PC-9 (cell line): Measurements from ENCODE around the gene KIF26A. TPM values are rescaled to one million over a fixed set of nuclear protein-coding genes. Genes with fewer than 3 reads are reported as not detected.

Experiments
- BruUV-seq: library from RNA; stranded (reverse); fragments of 400-500 nt; replicated peaks from 2 replicates; lab custom pipeline; 2021; lab: Mats Ljungman, UMichigan
- CTCF ChIA-PET: fragments of 300-600 bp; sonication (Branson Sonifier 250); formaldehyde crosslinking; loops from one replicate; lab custom pipeline; 2022; ENCODE audit warnings: antibody characterized with exemption; lab: Charles Lee
- POLR2A ChIA-PET: fragments of 300-600 bp; sonication (Branson Sonifier 250); formaldehyde crosslinking; loops from one replicate; lab custom pipeline; 2022; ENCODE audit warnings: antibody characterized with exemption; ENCODE audit not compliant: unreplicated experiment; lab: Charles Lee
- DNase-seq, 2 experiments: peaks; one replicate each; pipeline versions ENCODE4 v3.0.0 to v3.0.0-alpha.2; 2015 to 2022; ENCODE audit warnings: mixed read lengths in 1 of 2
- H2AFZ ChIP-seq: fragments of 200-600 bp; sonication (generic); 2 replicates; pipeline ENCODE4 v1.8.1; 2017; ENCODE audit warnings: antibody characterized with exemption
- H3F3A ChIP-seq: fragments of 200-600 bp; sonication (generic); 2 replicates; pipeline ENCODE4 v1.8.1; 2017; ENCODE audit warnings: antibody characterized with exemption, mild to moderate bottlenecking, low read depth; ENCODE audit not compliant: insufficient read depth
- H3K27ac ChIP-seq: fragments of 200-600 bp; sonication (generic); 2 replicates; pipeline ENCODE4 v1.6.1; 2016; ENCODE audit warnings: mixed run types
- H3K27me3 ChIP-seq: fragments of 200-600 bp; sonication (generic); 2 replicates; pipeline ENCODE4 v1.6.1; 2016; ENCODE audit warnings: low read depth, mixed run types; ENCODE audit not compliant: insufficient read depth
- H3K36me3 ChIP-seq: fragments of 200-600 bp; sonication (generic); 2 replicates; pipeline ENCODE4 v1.6.1; 2016; ENCODE audit warnings: low read depth, mixed run types
- H3K4me1 ChIP-seq: fragments of 200-600 bp; sonication (generic); replicated peaks from 2 replicates; pipeline ENCODE4 v1.6.1; 2016; ENCODE audit warnings: mixed run types; ENCODE audit not compliant: insufficient read depth
- H3K4me2 ChIP-seq: fragments of 200-600 bp; sonication (generic); 2 replicates; pipeline ENCODE4 v1.6.1; 2017; ENCODE audit warnings: mixed run types
- H3K4me3 ChIP-seq: fragments of 200-600 bp; sonication (generic); 2 replicates; pipeline ENCODE4 v1.6.1; 2016; ENCODE audit warnings: mixed run types
- H3K79me2 ChIP-seq: fragments of 200-600 bp; sonication (generic); 2 replicates; pipeline ENCODE4 v1.6.1; 2017; ENCODE audit warnings: low read depth, mixed run types
- H3K9me2 ChIP-seq: fragments of 200-600 bp; sonication (generic); 2 replicates; pipeline ENCODE4 v1.8.1; 2017; ENCODE audit warnings: mild to moderate bottlenecking; ENCODE audit not compliant: insufficient read depth
- H3K9me3 ChIP-seq: fragments of 200-600 bp; sonication (generic); 2 replicates; pipeline ENCODE4 v1.8.1; 2016; ENCODE audit warnings: low read depth; ENCODE audit not compliant: insufficient read depth
- H4K20me1 ChIP-seq: fragments of 200-600 bp; sonication (generic); 2 replicates; pipeline ENCODE4 v1.8.1; 2017; ENCODE audit not compliant: insufficient read depth
- EZH2 ChIP-seq: fragments of 200-600 bp; sonication (generic); IDR thresholded peaks from 2 replicates; pipeline ENCODE4 v1.8.0; 2017; ENCODE audit warnings: antibody characterized with exemption, low read depth
- intact Hi-C: fragments of 100-400 bp; cut with micrococcal nuclease; formaldehyde crosslinking; loops from one replicate; pipeline ENCODE4 v1.10.0; 2022; ENCODE audit not compliant: unreplicated experiment
- total RNA-seq: library from RNA; stranded (reverse); gene quantifications from 2 replicates; pipeline ENCODE4 v1.2.3, GENCODE V29; 2021
- TF ChIP-seq, protein P1 (sequence below): fragments of 200-600 bp; sonication (generic); conservative IDR thresholded peaks from 2 replicates; pipeline ENCODE4 v1.6.1; 2017; ENCODE audit warnings: mixed run types, antibody characterized with exemption, mild to moderate bottlenecking, moderate library complexity

Gene KIF26A
- total RNA-seq, 1 experiment from 2014 or later = 0.17 TPM

DNA sequence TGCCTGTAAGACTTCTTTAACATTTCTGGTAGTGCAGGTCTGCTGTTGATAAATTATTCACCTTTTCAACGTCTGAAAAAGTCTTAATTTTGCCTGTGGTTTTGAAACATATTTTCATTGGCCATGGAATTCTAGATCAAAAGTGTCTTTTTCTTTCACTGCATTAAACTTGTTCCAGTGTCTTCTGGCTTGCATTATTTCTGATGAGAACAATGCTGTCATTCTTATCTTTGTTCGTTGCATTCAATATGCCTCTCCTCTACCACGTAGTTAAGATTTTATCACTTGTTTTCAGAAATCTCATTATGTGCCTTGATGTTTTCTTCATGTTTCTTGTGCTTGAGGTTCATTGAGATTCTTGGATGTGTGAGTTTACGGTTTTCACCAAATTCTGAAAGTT, 13.4 kb upstream of the KIF26A start:
- no peak overlapping the region for H2AFZ ChIP-seq
- H4K20me1 ChIP-seq = no peaks in the 10 kb centered on the region
- no peak for TF ChIP-seq EZH2
- TF ChIP-seq, protein P1, sequence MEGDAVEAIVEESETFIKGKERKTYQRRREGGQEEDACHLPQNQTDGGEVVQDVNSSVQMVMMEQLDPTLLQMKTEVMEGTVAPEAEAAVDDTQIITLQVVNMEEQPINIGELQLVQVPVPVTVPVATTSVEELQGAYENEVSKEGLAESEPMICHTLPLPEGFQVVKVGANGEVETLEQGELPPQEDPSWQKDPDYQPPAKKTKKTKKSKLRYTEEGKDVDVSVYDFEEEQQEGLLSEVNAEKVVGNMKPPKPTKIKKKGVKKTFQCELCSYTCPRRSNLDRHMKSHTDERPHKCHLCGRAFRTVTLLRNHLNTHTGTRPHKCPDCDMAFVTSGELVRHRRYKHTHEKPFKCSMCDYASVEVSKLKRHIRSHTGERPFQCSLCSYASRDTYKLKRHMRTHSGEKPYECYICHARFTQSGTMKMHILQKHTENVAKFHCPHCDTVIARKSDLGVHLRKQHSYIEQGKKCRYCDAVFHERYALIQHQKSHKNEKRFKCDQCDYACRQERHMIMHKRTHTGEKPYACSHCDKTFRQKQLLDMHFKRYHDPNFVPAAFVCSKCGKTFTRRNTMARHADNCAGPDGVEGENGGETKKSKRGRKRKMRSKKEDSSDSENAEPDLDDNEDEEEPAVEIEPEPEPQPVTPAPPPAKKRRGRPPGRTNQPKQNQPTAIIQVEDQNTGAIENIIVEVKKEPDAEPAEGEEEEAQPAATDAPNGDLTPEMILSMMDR = no peak
- intact Hi-C loops = no loop called here
- H3K27me3 ChIP-seq = peaks cover 4% of the 10 kb centered on the region; the same call in 1 of the 2 replicates
- no peak overlapping the region for H3K27ac ChIP-seq
- H3K9me3 ChIP-seq = peaks cover 21% of the 10 kb centered on the region
- H3K4me3 ChIP-seq = no peak overlapping the region
- ChIA-PET POLR2A (no interaction called here), CTCF (no interaction called here)
- no peaks in the 10 kb centered on the region for H3F3A ChIP-seq
- BruUV-seq = no TSS peak
- no peaks in the 10 kb centered on the region for H3K79me2 ChIP-seq
- no peak overlapping the region for H3K4me2 ChIP-seq
- DNase-seq = no peak
- H3K36me3 ChIP-seq = no peaks in the 10 kb centered on the region
- no peaks in the 10 kb centered on the region for H3K9me2 ChIP-seq
- no peaks in the 10 kb centered on the region for H3K4me1 ChIP-seq

DNA sequence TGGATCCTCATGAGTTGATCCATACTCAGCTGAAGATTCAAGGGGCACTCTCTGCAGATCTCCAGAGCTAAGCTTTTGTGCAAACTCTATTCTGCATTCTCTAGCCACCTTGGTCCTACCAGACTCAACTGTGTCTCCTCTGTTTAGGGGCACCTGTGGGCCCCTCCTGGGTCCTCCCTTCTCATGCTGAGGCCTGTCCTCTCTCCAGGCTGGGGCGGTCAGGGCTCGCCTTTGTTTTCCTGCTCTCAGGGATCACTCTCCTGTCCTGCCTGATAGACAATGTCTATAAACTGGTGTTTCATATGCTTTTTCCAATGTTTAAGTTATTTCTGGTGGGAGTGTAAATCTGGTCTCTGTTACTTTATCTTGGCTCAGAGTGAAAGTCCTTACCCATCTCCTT, 11.6 kb upstream of the KIF26A start:
- H3K9me2 ChIP-seq = no peaks in the 10 kb centered on the region
- no peak overlapping the region for H3K4me3 ChIP-seq
- H3F3A ChIP-seq = no peaks in the 10 kb centered on the region
- no peaks in the 10 kb centered on the region for H3K79me2 ChIP-seq
- no peak for DNase-seq
- no peaks in the 10 kb centered on the region for H3K4me1 ChIP-seq
- H2AFZ ChIP-seq = no peak overlapping the region
- intact Hi-C loops = no loop called here
- H3K27ac ChIP-seq = no peak overlapping the region
- BruUV-seq = no TSS peak
- H3K9me3 ChIP-seq = peaks cover 21% of the 10 kb centered on the region
- H3K4me2 ChIP-seq = no peak overlapping the region
- H4K20me1 ChIP-seq = no peaks in the 10 kb centered on the region
- H3K36me3 ChIP-seq = no peaks in the 10 kb centered on the region
- H3K27me3 ChIP-seq = no peaks in the 10 kb centered on the region
- CTCF ChIA-PET = interaction anchor here (0.5 kb wide), 1 partner anchor 14 kb away, joined by 3 read pairs; no protein-coding TSS in a partner anchor
- POLR2A ChIA-PET = no interaction called here
- TF ChIP-seq, protein P1 = no peak
- TF ChIP-seq EZH2 = no peak

- intact Hi-C loops = no loop called here
- POLR2A ChIA-PET = interaction anchor here (0.7 kb wide), 1 partner anchor 906 kb away, joined by 4 read pairs; no protein-coding TSS in a partner anchor
- H3K4me3 ChIP-seq = no peak overlapping the region
- no peaks in the 10 kb centered on the region for H3K36me3 ChIP-seq
- 0 out of 2 replicates have a peak, but pooled peaks cover 11% of the 10 kb centered on the region for H3K9me3 ChIP-seq
- no peak overlapping the region for H2AFZ ChIP-seq
- H3K4me2 ChIP-seq = no peak overlapping the region
- no peaks in the 10 kb centered on the region for H3K4me1 ChIP-seq
- DNase-seq = no peak
- peaks cover 14% of the 10 kb centered on the region; the same call in 1 of the 2 replicates for H3K27me3 ChIP-seq
- H3K79me2 ChIP-seq = no peaks in the 10 kb centered on the region
- peaks cover 2% of the 10 kb centered on the region; the same call in 1 of the 2 replicates for H4K20me1 ChIP-seq
- no peak overlapping the region for H3K27ac ChIP-seq
- no TSS peak for BruUV-seq
- CTCF ChIA-PET = interaction anchor here (0.7 kb wide), 1 partner anchor 345 kb away, joined by 5 read pairs; no protein-coding TSS in a partner anchor
- no peaks in the 10 kb centered on the region for H3K9me2 ChIP-seq
- no peaks in the 10 kb centered on the region for H3F3A ChIP-seq
- TF ChIP-seq, protein P1 = no peak
- TF ChIP-seq EZH2 = no peak
Observed at GRCh38 chr14:104128981-104129380, 9.4 kb upstream of the KIF26A start.
